Smooth muscle cell of the pulmonary artery (primary cell): ENCODE data around the gene YBX1. TPM values are rescaled to one million over a fixed set of nuclear protein-coding genes. Genes with fewer than 3 reads are reported as not detected.

Experiments used
- total RNA-seq: library from RNA; depleted of rRNA; stranded (reverse); fragments of >200 nt; gene quantifications from 2 replicates; pipeline ENCODE4 v1.2.3, GENCODE V29; 2014

The YBX1 gene
- 566 and 628 TPM in 2 replicates for total RNA-seq

GRCh38 chr1:42681741-42682483 is at the start of gene YBX1:
YBX1 (plus strand) TSS chr1:42682418; CDS start chr1:42682566, 148 bp downstream.

DNA sequence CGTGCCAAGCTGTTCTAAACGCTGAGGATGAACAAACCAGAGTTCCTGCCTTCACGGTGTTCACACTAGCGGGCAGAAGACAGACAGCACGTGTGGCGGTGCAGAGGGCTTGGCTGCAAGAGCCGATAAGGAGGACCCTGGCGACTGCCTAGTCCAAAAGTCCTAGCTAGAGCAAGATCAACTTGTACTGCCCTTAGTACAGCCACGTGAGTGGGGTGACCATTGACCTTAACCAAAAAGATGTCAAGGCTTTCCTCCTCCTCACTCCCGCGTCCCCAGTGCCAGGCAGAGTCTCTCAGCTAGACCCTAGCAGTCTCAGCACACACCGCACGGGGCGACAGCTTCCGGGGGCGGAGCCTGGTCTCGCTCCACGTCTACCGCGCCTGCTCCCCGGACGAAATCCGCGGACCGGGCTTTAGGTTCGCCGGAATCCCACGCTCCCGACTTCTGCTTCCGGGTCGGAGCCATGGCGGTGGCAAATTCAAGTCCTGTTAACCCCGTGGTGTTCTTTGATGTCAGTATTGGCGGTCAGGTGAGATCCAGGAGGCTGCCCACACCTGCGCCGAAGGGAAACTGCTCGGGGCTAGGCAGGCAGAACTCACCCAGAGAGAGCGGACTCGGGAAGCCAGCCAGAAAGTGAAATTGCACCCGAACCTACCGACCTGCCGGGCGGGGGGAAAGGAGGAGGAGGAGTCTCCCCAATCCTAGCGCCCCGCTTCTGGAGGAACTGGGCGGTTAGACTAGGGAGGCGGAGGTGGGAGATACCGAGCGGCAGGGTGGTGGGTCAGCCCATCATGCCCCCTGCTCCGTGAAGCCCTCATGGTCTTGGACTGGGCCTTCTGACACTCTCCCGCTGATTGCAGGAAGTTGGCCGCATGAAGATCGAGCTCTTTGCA is 24.0 kb upstream of the YBX1 start, which contains the start of gene PPIH:
Gene PPIH, plus strand, starts transcription at position 443 of the 896 bp plus-strand sequence. Its CDS starts 24 bp downstream, at position 467.

GRCh38 chr1:42739753-42740700 is 57.8 kb downstream of the YBX1 start, which contains the start of gene CLDN19:
CLDN19 (minus strand) TSS chr1:42740236; CDS start chr1:42740063, 173 bp downstream.

Other genes with a start within 250 kb of the YBX1 start
- 1.3 and 1.9 TPM in 2 replicates for gene ZMYND12, start 226.4 kb upstream of the YBX1 start, total RNA-seq
- 20.5 and 26.3 TPM in 2 replicates for gene PPCS, start 225.9 kb upstream of the YBX1 start, total RNA-seq
- gene CCDC30, start 219.1 kb upstream of the YBX1 start, total RNA-seq: 1.4 and 1.9 TPM in 2 replicates
- 10.9 and 13.1 TPM in 2 replicates for gene PPIH, start 24.0 kb upstream of the YBX1 start, total RNA-seq
- not detected in 2 replicates for gene CLDN19, start 57.8 kb downstream of the YBX1 start, total RNA-seq
- gene P3H1, start 84.6 kb downstream of the YBX1 start, total RNA-seq: 198 and 210 TPM in 2 replicates
- 2.9 and 3.3 TPM in 2 replicates for gene C1orf50, start 84.8 kb downstream of the YBX1 start, total RNA-seq
- 0.03 and 0.07 TPM in 2 replicates for gene TMEM269, start 102.6 kb downstream of the YBX1 start, total RNA-seq
- gene ERMAP, start 134.7 kb downstream of the YBX1 start, total RNA-seq: 12.1 and 16.0 TPM in 2 replicates
- gene SVBP, start 135.0 kb downstream of the YBX1 start, total RNA-seq: 5.9 and 8.3 TPM in 2 replicates
- 7.8 and 8.1 TPM in 2 replicates for gene ZNF691, start 164.2 kb downstream of the YBX1 start, total RNA-seq